ENCODE measurements around the gene PTGER1. TPM values are rescaled to one million over a fixed set of nuclear protein-coding genes. Genes with fewer than 3 reads are reported as not detected.
A peak's percentile ranks its signal among the peaks of the same experiment; 100 is the strongest.

The PTGER1 gene
- total and polyA plus RNA-seq, 9 of the 15 experiments (the other 6 are each of a cell fraction or from before 2014, with no cell fraction given), result 0.06 to 0.36 (median 0.31) TPM; not detected in 5

DNA sequence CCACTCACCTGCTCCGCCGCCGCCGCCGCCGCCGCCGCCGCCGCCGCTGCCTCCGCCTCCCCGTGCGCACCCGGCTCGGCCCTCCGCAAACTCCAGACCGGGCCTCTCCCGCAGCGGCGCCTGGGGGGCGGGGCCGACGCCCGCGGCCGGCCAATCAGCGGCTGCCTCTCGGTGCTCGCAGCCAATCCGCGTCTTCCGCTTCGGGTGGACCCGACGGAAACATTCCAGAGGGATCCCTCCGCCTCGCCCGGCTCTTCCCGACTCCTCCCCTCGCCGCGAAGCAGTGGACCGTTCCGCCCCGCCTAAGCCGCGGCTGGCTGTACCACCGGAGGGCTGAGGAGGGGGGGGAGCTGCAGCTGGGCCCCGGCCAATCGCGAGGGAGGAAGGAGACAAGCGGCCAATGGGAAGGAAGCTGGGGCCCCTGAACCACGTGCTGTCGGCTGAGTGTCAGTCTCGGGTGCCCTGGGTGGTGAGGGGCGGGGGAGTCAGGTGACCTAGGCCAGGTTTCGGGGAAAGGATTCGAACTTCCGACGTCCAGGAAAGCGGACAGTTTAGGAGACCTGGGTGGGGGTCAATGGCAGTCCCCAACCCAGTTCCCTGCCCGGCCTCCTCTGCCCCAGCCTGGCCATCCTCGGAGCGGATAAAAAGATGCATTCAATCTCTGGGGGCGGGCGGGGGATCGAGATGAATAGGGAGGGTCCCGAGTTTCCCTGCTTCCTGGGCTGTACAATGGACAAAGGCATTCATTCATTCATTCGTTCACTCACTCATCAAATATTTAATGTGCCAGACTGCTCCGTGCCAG, 21.1 kb upstream of the PTGER1 start, which contains the start of gene GIPC1 (continued):
- TF ChIP-seq, protein P1, sequence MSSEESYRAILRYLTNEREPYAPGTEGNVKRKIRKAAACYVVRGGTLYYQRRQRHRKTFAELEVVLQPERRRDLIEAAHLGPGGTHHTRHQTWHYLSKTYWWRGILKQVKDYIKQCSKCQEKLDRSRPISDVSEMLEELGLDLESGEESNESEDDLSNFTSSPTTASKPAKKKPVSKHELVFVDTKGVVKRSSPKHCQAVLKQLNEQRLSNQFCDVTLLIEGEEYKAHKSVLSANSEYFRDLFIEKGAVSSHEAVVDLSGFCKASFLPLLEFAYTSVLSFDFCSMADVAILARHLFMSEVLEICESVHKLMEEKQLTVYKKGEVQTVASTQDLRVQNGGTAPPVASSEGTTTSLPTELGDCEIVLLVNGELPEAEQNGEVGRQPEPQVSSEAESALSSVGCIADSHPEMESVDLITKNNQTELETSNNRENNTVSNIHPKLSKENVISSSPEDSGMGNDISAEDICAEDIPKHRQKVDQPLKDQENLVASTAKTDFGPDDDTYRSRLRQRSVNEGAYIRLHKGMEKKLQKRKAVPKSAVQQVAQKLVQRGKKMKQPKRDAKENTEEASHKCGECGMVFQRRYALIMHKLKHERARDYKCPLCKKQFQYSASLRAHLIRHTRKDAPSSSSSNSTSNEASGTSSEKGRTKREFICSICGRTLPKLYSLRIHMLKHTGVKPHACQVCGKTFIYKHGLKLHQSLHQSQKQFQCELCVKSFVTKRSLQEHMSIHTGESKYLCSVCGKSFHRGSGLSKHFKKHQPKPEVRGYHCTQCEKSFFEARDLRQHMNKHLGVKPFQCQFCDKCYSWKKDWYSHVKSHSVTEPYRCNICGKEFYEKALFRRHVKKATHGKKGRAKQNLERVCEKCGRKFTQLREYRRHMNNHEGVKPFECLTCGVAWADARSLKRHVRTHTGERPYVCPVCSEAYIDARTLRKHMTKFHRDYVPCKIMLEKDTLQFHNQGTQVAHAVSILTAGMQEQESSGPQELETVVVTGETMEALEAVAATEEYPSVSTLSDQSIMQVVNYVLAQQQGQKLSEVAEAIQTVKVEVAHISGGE (CRISPR knock-in tag; IDR thresholded peaks at IDR 0.05), result peak in 1 of 3 experiments; percentile 75; a peak in 2 of 6 replicates
- TF ChIP-seq ZNF263 (CRISPR knock-in tag; IDR thresholded peaks at IDR 0.05; ENCODE audit: borderline replicate concordance) (no peak; the same call in 1 of the 2 replicates), HDAC3 (IDR thresholded peaks at IDR 0.05; ENCODE audit: borderline replicate concordance, partially characterized antibody) (no peak), TFAM (CRISPR knock-in tag; conservative IDR thresholded peaks at IDR 0.05) (no peak), RBM14 (IDR thresholded peaks at IDR 0.05; ENCODE audit: borderline replicate concordance, insufficient read depth, low read depth, low read length) (no peak), GABPB2 (CRISPR knock-in tag; conservative IDR thresholded peaks at IDR 0.05) (no peak), MTF1 (CRISPR knock-in tag; IDR thresholded peaks at IDR 0.05; ENCODE audit: borderline replicate concordance) (no peak), ZNF12 (CRISPR knock-in tag; IDR thresholded peaks at IDR 0.05) (no peak), PTBP1 (IDR thresholded peaks at IDR 0.05; ENCODE audit: low read depth, low read length) (no peak), TRIM28 (IDR thresholded peaks at IDR 0.05) (no peak)
- TF ChIP-seq, protein P2, sequence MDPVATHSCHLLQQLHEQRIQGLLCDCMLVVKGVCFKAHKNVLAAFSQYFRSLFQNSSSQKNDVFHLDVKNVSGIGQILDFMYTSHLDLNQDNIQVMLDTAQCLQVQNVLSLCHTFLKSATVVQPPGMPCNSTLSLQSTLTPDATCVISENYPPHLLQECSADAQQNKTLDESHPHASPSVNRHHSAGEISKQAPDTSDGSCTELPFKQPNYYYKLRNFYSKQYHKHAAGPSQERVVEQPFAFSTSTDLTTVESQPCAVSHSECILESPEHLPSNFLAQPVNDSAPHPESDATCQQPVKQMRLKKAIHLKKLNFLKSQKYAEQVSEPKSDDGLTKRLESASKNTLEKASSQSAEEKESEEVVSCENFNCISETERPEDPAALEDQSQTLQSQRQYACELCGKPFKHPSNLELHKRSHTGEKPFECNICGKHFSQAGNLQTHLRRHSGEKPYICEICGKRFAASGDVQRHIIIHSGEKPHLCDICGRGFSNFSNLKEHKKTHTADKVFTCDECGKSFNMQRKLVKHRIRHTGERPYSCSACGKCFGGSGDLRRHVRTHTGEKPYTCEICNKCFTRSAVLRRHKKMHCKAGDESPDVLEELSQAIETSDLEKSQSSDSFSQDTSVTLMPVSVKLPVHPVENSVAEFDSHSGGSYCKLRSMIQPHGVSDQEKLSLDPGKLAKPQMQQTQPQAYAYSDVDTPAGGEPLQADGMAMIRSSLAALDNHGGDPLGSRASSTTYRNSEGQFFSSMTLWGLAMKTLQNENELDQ (CRISPR knock-in tag; IDR thresholded peaks at IDR 0.05; ENCODE audit: borderline replicate concordance), result no peak
- TF ChIP-seq, protein P3, sequence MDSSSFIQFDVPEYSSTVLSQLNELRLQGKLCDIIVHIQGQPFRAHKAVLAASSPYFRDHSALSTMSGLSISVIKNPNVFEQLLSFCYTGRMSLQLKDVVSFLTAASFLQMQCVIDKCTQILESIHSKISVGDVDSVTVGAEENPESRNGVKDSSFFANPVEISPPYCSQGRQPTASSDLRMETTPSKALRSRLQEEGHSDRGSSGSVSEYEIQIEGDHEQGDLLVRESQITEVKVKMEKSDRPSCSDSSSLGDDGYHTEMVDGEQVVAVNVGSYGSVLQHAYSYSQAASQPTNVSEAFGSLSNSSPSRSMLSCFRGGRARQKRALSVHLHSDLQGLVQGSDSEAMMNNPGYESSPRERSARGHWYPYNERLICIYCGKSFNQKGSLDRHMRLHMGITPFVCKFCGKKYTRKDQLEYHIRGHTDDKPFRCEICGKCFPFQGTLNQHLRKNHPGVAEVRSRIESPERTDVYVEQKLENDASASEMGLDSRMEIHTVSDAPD (CRISPR knock-in tag; IDR thresholded peaks at IDR 0.05), result no peak
- TF ChIP-seq, protein P4, sequence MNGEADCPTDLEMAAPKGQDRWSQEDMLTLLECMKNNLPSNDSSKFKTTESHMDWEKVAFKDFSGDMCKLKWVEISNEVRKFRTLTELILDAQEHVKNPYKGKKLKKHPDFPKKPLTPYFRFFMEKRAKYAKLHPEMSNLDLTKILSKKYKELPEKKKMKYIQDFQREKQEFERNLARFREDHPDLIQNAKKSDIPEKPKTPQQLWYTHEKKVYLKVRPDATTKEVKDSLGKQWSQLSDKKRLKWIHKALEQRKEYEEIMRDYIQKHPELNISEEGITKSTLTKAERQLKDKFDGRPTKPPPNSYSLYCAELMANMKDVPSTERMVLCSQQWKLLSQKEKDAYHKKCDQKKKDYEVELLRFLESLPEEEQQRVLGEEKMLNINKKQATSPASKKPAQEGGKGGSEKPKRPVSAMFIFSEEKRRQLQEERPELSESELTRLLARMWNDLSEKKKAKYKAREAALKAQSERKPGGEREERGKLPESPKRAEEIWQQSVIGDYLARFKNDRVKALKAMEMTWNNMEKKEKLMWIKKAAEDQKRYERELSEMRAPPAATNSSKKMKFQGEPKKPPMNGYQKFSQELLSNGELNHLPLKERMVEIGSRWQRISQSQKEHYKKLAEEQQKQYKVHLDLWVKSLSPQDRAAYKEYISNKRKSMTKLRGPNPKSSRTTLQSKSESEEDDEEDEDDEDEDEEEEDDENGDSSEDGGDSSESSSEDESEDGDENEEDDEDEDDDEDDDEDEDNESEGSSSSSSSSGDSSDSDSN (IDR thresholded peaks at IDR 0.05; ENCODE audit: borderline replicate concordance in 1 of 2, low read depth in 2 of 2, low read length in 2 of 2), result 0 out of 4 replicates have a peak, but pooled peaks of 1 of the 2 experiments have one; percentile 48
- TF ChIP-seq, protein P5, sequence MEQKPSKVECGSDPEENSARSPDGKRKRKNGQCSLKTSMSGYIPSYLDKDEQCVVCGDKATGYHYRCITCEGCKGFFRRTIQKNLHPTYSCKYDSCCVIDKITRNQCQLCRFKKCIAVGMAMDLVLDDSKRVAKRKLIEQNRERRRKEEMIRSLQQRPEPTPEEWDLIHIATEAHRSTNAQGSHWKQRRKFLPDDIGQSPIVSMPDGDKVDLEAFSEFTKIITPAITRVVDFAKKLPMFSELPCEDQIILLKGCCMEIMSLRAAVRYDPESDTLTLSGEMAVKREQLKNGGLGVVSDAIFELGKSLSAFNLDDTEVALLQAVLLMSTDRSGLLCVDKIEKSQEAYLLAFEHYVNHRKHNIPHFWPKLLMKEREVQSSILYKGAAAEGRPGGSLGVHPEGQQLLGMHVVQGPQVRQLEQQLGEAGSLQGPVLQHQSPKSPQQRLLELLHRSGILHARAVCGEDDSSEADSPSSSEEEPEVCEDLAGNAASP (IDR thresholded peaks at IDR 0.05), result no peak
